ENCODE results near the gene ERI3. TPM values are rescaled to one million over a fixed set of nuclear protein-coding genes. Genes with fewer than 3 reads are reported as not detected.

ERI3 gene
- polyA plus RNA-seq, 3 donors: 26.4 to 35.0 (median 26.6) TPM

DNA sequence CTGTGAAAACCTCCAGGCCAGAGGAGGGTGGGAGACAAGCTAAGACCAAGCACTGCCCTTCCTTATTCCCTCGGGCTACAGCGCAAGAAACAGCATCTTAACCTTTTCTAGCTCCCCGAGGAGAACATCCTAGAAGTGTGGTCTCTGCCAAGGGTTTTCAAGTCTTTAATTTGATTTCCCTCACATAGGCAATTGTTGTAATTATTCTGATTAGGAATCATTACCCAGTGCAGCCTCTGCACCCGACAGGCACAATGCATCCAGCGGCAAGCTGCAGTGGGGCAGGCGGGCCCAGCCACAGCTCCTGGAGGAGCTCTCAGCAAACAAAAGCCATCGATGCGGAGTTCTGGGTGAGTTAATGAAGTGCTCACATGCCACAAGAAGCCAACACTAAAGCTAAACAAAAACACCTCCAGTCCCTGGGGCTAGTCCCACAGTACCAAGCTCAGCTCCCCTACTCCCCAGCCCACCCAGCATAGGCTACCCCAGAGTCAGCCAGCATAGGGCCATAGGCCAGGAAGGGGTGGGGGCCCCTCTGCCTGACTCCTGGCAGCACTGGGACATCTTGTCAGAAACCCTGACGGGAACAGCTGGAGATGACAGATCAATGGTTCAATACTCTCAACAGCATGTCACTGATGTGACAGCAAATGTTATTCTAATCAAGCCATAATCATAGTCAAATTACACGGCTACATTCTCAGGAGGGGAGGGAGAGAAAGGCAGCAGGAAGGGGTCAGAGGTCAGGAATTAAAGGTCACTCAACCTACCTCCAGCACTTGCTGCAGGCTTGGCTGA is 42.5 kb downstream of the ERI3 start:
- 96% methylated on average over 4 of the region's 10 CpGs for WGBS (ENCODE audit: insufficient coverage)
- no peaks in the 10 kb centered on the region for H3K4me1 Mint-ChIP-seq

DNA sequence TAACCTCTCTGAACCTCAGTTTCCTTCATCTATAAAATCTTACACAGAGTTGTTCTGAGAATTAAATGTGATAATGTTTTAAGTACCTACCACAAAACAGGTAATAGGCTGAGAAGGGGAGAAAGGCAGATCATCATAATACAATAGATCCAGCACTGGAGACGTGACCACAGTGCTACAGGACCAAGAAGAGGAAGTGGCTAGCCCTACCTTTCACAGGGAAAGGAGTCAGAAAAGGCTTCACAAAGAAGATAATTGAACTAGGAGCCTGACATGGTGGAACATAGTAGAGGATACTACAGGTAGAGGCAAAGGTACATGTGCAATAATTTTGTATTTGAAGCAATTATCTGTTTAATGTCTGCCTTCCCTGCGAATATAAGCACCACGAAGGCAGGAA is 45.1 kb downstream of the ERI3 start:
- Histone ChIP-seq H3K4me1 (ENCODE audit: control insufficient read depth in 1 of 2, insufficient read depth in 2 of 2, low read length in 2 of 2) (no peaks in the 10 kb centered on the region), H3K79me2 (ENCODE audit: insufficient read depth, low read length) (no peaks in the 10 kb centered on the region), H3K4me2 (replicated peaks; ENCODE audit: extremely low read depth, low read length, poor library complexity, severe bottlenecking) (no peak overlapping the region), H3K27ac (ENCODE audit: low read depth in 1 of 2, low read length in 2 of 2) (no peak overlapping the region), H3K9me3 (replicated peaks in 1 of 2; ENCODE audit: control insufficient read depth in 1 of 2, insufficient read depth in 1 of 2, low read length in 2 of 2) (no peaks in the 10 kb centered on the region), H3K9ac (ENCODE audit: insufficient read depth, low read length, poor library complexity, severe bottlenecking) (no peak overlapping the region), H3K27me3 (ENCODE audit: control insufficient read depth in 2 of 2, insufficient read depth in 2 of 2, low read length in 2 of 2) (no peaks in the 10 kb centered on the region), H2AFZ (ENCODE audit: insufficient read depth, low read depth, low read length, poor library complexity, severe bottlenecking) (no peak overlapping the region), H4K20me1 (ENCODE audit: insufficient read depth, low read length) (no peaks in the 10 kb centered on the region), H3K4me3 (replicated peaks in 1 of 3; ENCODE audit: low read depth in 2 of 3, low read length in 3 of 3) (no peak overlapping the region), H3K36me3 (replicated peaks in 1 of 2; ENCODE audit: control insufficient read depth in 1 of 2, insufficient read depth in 2 of 2, low read length in 2 of 2) (peaks cover 43 to 98% of the 10 kb centered on the region in 2 donors)
- TF ChIP-seq, protein P1, sequence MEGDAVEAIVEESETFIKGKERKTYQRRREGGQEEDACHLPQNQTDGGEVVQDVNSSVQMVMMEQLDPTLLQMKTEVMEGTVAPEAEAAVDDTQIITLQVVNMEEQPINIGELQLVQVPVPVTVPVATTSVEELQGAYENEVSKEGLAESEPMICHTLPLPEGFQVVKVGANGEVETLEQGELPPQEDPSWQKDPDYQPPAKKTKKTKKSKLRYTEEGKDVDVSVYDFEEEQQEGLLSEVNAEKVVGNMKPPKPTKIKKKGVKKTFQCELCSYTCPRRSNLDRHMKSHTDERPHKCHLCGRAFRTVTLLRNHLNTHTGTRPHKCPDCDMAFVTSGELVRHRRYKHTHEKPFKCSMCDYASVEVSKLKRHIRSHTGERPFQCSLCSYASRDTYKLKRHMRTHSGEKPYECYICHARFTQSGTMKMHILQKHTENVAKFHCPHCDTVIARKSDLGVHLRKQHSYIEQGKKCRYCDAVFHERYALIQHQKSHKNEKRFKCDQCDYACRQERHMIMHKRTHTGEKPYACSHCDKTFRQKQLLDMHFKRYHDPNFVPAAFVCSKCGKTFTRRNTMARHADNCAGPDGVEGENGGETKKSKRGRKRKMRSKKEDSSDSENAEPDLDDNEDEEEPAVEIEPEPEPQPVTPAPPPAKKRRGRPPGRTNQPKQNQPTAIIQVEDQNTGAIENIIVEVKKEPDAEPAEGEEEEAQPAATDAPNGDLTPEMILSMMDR (IDR thresholded peaks at IDR 0.05): no peak
- Mint-ChIP-seq H3K27ac (peak overlapping the region in 1 of 7 donors; percentile 59), H3K27me3 (ENCODE audit: low read depth in 3 of 3) (peaks cover 0 to 2% (median 0%) of the 10 kb centered on the region in 3 donors), H3K36me3 (peaks cover 74 to 79% of the 10 kb centered on the region in 2 donors), H3K4me1 (peaks cover under 1% of the 10 kb centered on the region), H3K9me3 (no peaks in the 10 kb centered on the region), H3K4me3 (no peak overlapping the region)
- WGBS (ENCODE audit: insufficient coverage): 80% methylated on average over 1 of the region's 3 CpGs
- DNase-seq: no peak
- intact Hi-C loops (cut with micrococcal nuclease): no loop called here

More for the DNA sequence above, 42.5 kb downstream of the ERI3 start:
- H3K4me3 Mint-ChIP-seq: no peak overlapping the region
- no peak overlapping the region for H3K4me3 ChIP-seq (replicated peaks in 1 of 3; ENCODE audit: low read depth in 2 of 3, low read length in 3 of 3)
- H3K27ac ChIP-seq (ENCODE audit: low read depth in 1 of 2, low read length in 2 of 2): no peak overlapping the region
- no peaks in the 10 kb centered on the region for H3K27me3 ChIP-seq (ENCODE audit: control insufficient read depth in 2 of 2, insufficient read depth in 2 of 2, low read length in 2 of 2)
- intact Hi-C loops (cut with micrococcal nuclease): no loop called here
- peaks cover 41 to 98% of the 10 kb centered on the region in 2 donors for H3K36me3 ChIP-seq (replicated peaks in 1 of 2; ENCODE audit: control insufficient read depth in 1 of 2, insufficient read depth in 2 of 2, low read length in 2 of 2)
- no peak overlapping the region for H3K9ac ChIP-seq (ENCODE audit: insufficient read depth, low read length, poor library complexity, severe bottlenecking)
- no peaks in the 10 kb centered on the region for H3K4me1 ChIP-seq (ENCODE audit: control insufficient read depth in 1 of 2, insufficient read depth in 2 of 2, low read length in 2 of 2)
- H3K4me2 ChIP-seq (replicated peaks; ENCODE audit: extremely low read depth, low read length, poor library complexity, severe bottlenecking): no peak overlapping the region
- DNase-seq: no peak
- H4K20me1 ChIP-seq (ENCODE audit: insufficient read depth, low read length): no peaks in the 10 kb centered on the region
- TF ChIP-seq, protein P1 (IDR thresholded peaks at IDR 0.05): no peak
- H3K79me2 ChIP-seq (ENCODE audit: insufficient read depth, low read length): no peaks in the 10 kb centered on the region
- H3K36me3 Mint-ChIP-seq: peaks cover 63 to 79% of the 10 kb centered on the region in 2 donors
- H3K9me3 Mint-ChIP-seq: no peaks in the 10 kb centered on the region
- H3K27ac Mint-ChIP-seq: peak overlapping the region in 1 of 7 donors; percentile 59
- H3K9me3 ChIP-seq (replicated peaks in 1 of 2; ENCODE audit: control insufficient read depth in 1 of 2, insufficient read depth in 1 of 2, low read length in 2 of 2): no peaks in the 10 kb centered on the region
- peaks cover 0 to 2% (median 0%) of the 10 kb centered on the region in 3 donors for H3K27me3 Mint-ChIP-seq (ENCODE audit: low read depth in 3 of 3)
- H2AFZ ChIP-seq (ENCODE audit: insufficient read depth, low read depth, low read length, poor library complexity, severe bottlenecking): no peak overlapping the region
